GM23338 (cell line): ENCODE measurements around the gene MUC12. TPM values are rescaled to one million over a fixed set of nuclear protein-coding genes. Genes with fewer than 3 reads are reported as not detected.

ENCODE experiments used
- ATAC-seq: fragments of 200-7000 bp; cut with Tn5 transposase; 3 replicates; pipeline ENCODE4 v1.9.1; 2020
- DNase-seq: peaks from one replicate; pipeline ENCODE4 v3.0.0-alpha.2; 2015; ENCODE audit warnings: low spot score
- H2AFZ ChIP-seq: fragments of 200-600 bp; sonication (generic); 2 replicates; pipeline ENCODE4 v1.8.0; 2016; ENCODE audit warnings: antibody characterized with exemption, mild to moderate bottlenecking, moderate library complexity
- H3F3A ChIP-seq: fragments of 200-600 bp; sonication (generic); replicated peaks from 2 replicates; pipeline ENCODE4 v1.8.0; 2017; ENCODE audit warnings: antibody characterized with exemption, mixed run types, low read depth
- H3K27ac ChIP-seq: fragments of 200-600 bp; sonication (generic); 2 replicates; pipeline ENCODE4 v1.6.1; 2016; ENCODE audit warnings: low read depth
- H3K27me3 ChIP-seq: fragments of 200-600 bp; sonication (generic); 2 replicates; pipeline ENCODE4 v1.8.0; 2016; ENCODE audit warnings: mild to moderate bottlenecking, mixed run types, moderate library complexity; ENCODE audit not compliant: insufficient read depth
- H3K36me3 ChIP-seq: fragments of 200-600 bp; sonication (generic); 2 replicates; pipeline ENCODE4 v1.8.0; 2016; ENCODE audit warnings: mild to moderate bottlenecking; ENCODE audit not compliant: insufficient read depth
- H3K4me1 ChIP-seq: fragments of 200-600 bp; sonication (generic); 2 replicates; pipeline ENCODE4 v1.8.0; 2016; ENCODE audit warnings: mild to moderate bottlenecking, moderate library complexity; ENCODE audit not compliant: insufficient read depth
- H3K4me2 ChIP-seq: fragments of 200-600 bp; sonication (generic); 2 replicates; pipeline ENCODE4 v1.7.1; 2017; ENCODE audit warnings: mixed run types
- H3K4me3 ChIP-seq: fragments of 200-600 bp; sonication (generic); 2 replicates; pipeline ENCODE4 v1.6.1; 2016; ENCODE audit warnings: mixed run types
- H3K79me2 ChIP-seq: fragments of 200-600 bp; sonication (generic); replicated peaks from 2 replicates; pipeline ENCODE4 v1.8.0; 2017; ENCODE audit warnings: mild to moderate bottlenecking; ENCODE audit not compliant: insufficient read depth
- H3K9me2 ChIP-seq: fragments of 200-600 bp; sonication (generic); 2 replicates; pipeline ENCODE4 v1.8.0; 2017; ENCODE audit not compliant: insufficient read depth
- H4K20me1 ChIP-seq: fragments of 200-600 bp; sonication (generic); replicated peaks from 2 replicates; pipeline ENCODE4 v1.8.0; 2017; ENCODE audit warnings: mild to moderate bottlenecking; ENCODE audit not compliant: insufficient read depth
- H3K27ac Mint-ChIP-seq: 2 replicates; pipeline ENCODE4 v1.8.0; 2020; ENCODE audit warnings: inconsistent platforms, mild to moderate bottlenecking, moderate library complexity, mixed read lengths
- H3K27me3 Mint-ChIP-seq: 3 replicates; pipeline ENCODE4 v1.8.0; 2022; ENCODE audit warnings: low read depth, mild to moderate bottlenecking, moderate library complexity, mixed read lengths, inconsistent platforms; ENCODE audit not compliant: insufficient read depth, poor library complexity
- H3K36me3 Mint-ChIP-seq: 3 replicates; pipeline ENCODE4 v1.8.0; 2021; ENCODE audit warnings: low read depth, mild to moderate bottlenecking, inconsistent platforms, moderate library complexity, mixed read lengths
- H3K4me1 Mint-ChIP-seq: 3 replicates; pipeline ENCODE4 v1.8.0; 2020; ENCODE audit warnings: mild to moderate bottlenecking, inconsistent platforms, mixed read lengths
- H3K4me3 Mint-ChIP-seq: 3 replicates; pipeline ENCODE4 v1.8.0; 2021; ENCODE audit warnings: moderate library complexity, mild to moderate bottlenecking, inconsistent platforms, mixed read lengths
- H3K9me3 Mint-ChIP-seq: 3 replicates; pipeline ENCODE4 v1.8.0; 2020; ENCODE audit warnings: moderate library complexity, mild to moderate bottlenecking, inconsistent platforms, mixed read lengths
- CREB1 ChIP-seq: fragments of 250-450 bp; sonication (Bioruptor Pico); IDR thresholded peaks from 2 replicates; pipeline ENCODE4 v1.5.0; 2020; ENCODE audit warnings: low read depth, mild to moderate bottlenecking, moderate library complexity
- CTCF ChIP-seq, 2 experiments: fragments of 200-600 bp in 1 of 2; sonication (generic) in 1 of 2; conservative IDR thresholded peaks; 2 replicates each; pipeline versions ENCODE4 v1.5.1 to v1.6.1; 2016 to 2017; ENCODE audit warnings: antibody characterized with exemption in 2 of 2, low read depth in 2 of 2, mild to moderate bottlenecking in 2 of 2, moderate library complexity in 1 of 2
- ETS1 ChIP-seq: IDR thresholded peaks from 2 replicates; pipeline ENCODE4 v1.6.1; 2016; ENCODE audit warnings: antibody characterized with exemption
- EZH2 ChIP-seq: fragments of 200-600 bp; sonication (generic); IDR thresholded peaks from one replicate; pipeline ENCODE4 v1.8.0; 2017; ENCODE audit warnings: antibody characterized with exemption, mild to moderate bottlenecking, low read depth; ENCODE audit not compliant: unreplicated experiment
- EZH2phosphoT487 ChIP-seq: fragments of 200-600 bp; sonication (generic); IDR thresholded peaks from one replicate; pipeline ENCODE4 v1.8.1; 2018; ENCODE audit warnings: antibody characterized with exemption; ENCODE audit not compliant: unreplicated experiment
- JUNB ChIP-seq: IDR thresholded peaks from one replicate; pipeline ENCODE4 v1.6.1; 2016; ENCODE audit warnings: antibody characterized with exemption; ENCODE audit not compliant: unreplicated experiment
- NANOG ChIP-seq: IDR thresholded peaks from 2 replicates; pipeline ENCODE4 v1.6.1; 2016; ENCODE audit warnings: antibody characterized with exemption, borderline replicate concordance
- POLR2AphosphoS5 ChIP-seq: IDR thresholded peaks from 2 replicates; pipeline ENCODE4 v1.6.1; 2016; ENCODE audit warnings: antibody characterized with exemption, low read depth
- REST ChIP-seq: IDR thresholded peaks from one replicate; pipeline ENCODE4 v1.6.1; 2018; ENCODE audit warnings: antibody characterized with exemption; ENCODE audit not compliant: unreplicated experiment
- STAT1 ChIP-seq: IDR thresholded peaks from one replicate; pipeline ENCODE4 v1.6.1; 2016; ENCODE audit warnings: antibody characterized with exemption; ENCODE audit not compliant: unreplicated experiment
- ZNF114 ChIP-seq: fragments of 250-450 bp; sonication (Bioruptor Pico); IDR thresholded peaks from 2 replicates; pipeline ENCODE4 v1.5.0; 2020; ENCODE audit warnings: mild to moderate bottlenecking, moderate library complexity
- ZNF331 ChIP-seq: fragments of 250-450 bp; sonication (Bioruptor Pico); IDR thresholded peaks from 2 replicates; pipeline ENCODE4 v1.5.0; 2020; ENCODE audit warnings: low read depth, mild to moderate bottlenecking, moderate library complexity
- ZNF462 ChIP-seq: fragments of 250-450 bp; sonication (Bioruptor Pico); IDR thresholded peaks from 2 replicates; pipeline ENCODE4 v1.5.0; 2020; ENCODE audit warnings: mild to moderate bottlenecking, moderate library complexity
- polyA plus RNA-seq: library from polyadenylated mRNA; unstranded; fragments of >200 nt; fragmentation: Nextera tagmentation; extraction: Ambion mirVana; gene quantifications from 2 replicates; pipeline ENCODE4 v1.2.1, GENCODE V29; 2016
- total RNA-seq: library from RNA; depleted of rRNA; stranded (reverse); fragments of >200 nt; shearing (Covaris generic); gene quantifications from 2 replicates; pipeline ENCODE4 v1.2.3, GENCODE V29; 2014

MUC12 gene
- total and polyA plus RNA-seq, 2 experiments from 2014 or later, result 4.6 to 18.0 TPM

GRCh38 chr7:100949227-100949932 is 20.0 kb upstream of the MUC12 start, which contains the start of gene MUC3A:
Gene MUC3A (plus strand): TSS chr7:100949534. CDS start chr7:100949625, 91 bp downstream.
- H3K4me2 ChIP-seq, result peak within 1 kb of the TSS; percentile 74
- H3K27me3 ChIP-seq, result no peaks in the 10 kb centered on the region
- H2AFZ ChIP-seq, result peak within 1 kb of the TSS; percentile 76; the same call in 1 of the 2 replicates
- H3K79me2 ChIP-seq, result no peaks in the 10 kb centered on the region
- ATAC-seq (peak; percentile 48), DNase-seq (peak; percentile 48)
- Mint-ChIP-seq H3K36me3 (peaks cover 4% of the 10 kb centered on the region; the same call in 2 of the 3 replicates), H3K4me3 (peak within 1 kb of the TSS; percentile 18; the same call in 1 of the 3 replicates), H3K9me3 (peaks cover 5% of the 10 kb centered on the region; the same call in 2 of the 3 replicates), H3K27ac (no peak within 1 kb of the TSS), H3K4me1 (peaks cover 31% of the 10 kb centered on the region), H3K27me3 (peaks cover 8% of the 10 kb centered on the region)
- H3K36me3 ChIP-seq, result no peaks in the 10 kb centered on the region
- 0 out of 2 replicates have a peak, but pooled peaks cover 10% of the 10 kb centered on the region for H3F3A ChIP-seq
- peaks cover 34% of the 10 kb centered on the region for H3K4me1 ChIP-seq
- H3K4me3 ChIP-seq, result peak within 1 kb of the TSS; percentile 49
- no peaks in the 10 kb centered on the region for H4K20me1 ChIP-seq
- H3K27ac ChIP-seq, result no peak within 1 kb of the TSS
- peaks cover 8% of the 10 kb centered on the region; the same call in 1 of the 2 replicates for H3K9me2 ChIP-seq
- no peak for TF ChIP-seq ETS1
- no peak for TF ChIP-seq REST
- TF ChIP-seq JUNB, result no peak
- no peak for TF ChIP-seq NANOG
- no peak for TF ChIP-seq CTCF (conservative IDR thresholded peaks at IDR 0.05; ENCODE audit: low read depth in 2 of 2)
- TF ChIP-seq ZNF114 (CRISPR knock-in tag), result no peak
- no peak for TF ChIP-seq CREB1 (CRISPR knock-in tag)
- no peak for TF ChIP-seq ZNF462 (CRISPR knock-in tag)
- no peak for TF ChIP-seq EZH2
- no peak for TF ChIP-seq ZNF331
- no peak for TF ChIP-seq EZH2phosphoT487
- TF ChIP-seq STAT1, result no peak
- TF ChIP-seq POLR2AphosphoS5, result no peak
